Activated CD8-positive, alpha-beta memory T cell treated with anti-CD3 and anti-CD28 coated beads, Interleukin-2, amount 50 U/mL, for 24 hours (primary cell): ENCODE measurements around the gene SZT2.
A peak's percentile ranks its signal among the peaks of the same experiment; 100 is the strongest.
"Not testable (repeated sequence)": the region's sequence is repeated elsewhere in the genome, so short reads cannot be mapped to it uniquely, and the experiment has no call there.

ENCODE experiments used
- DNase-seq: peaks from one replicate; pipeline ENCODE4 v3.0.0-alpha.2; 2020; ENCODE audit errors: extremely low read depth

Gene SZT2

DNA sequence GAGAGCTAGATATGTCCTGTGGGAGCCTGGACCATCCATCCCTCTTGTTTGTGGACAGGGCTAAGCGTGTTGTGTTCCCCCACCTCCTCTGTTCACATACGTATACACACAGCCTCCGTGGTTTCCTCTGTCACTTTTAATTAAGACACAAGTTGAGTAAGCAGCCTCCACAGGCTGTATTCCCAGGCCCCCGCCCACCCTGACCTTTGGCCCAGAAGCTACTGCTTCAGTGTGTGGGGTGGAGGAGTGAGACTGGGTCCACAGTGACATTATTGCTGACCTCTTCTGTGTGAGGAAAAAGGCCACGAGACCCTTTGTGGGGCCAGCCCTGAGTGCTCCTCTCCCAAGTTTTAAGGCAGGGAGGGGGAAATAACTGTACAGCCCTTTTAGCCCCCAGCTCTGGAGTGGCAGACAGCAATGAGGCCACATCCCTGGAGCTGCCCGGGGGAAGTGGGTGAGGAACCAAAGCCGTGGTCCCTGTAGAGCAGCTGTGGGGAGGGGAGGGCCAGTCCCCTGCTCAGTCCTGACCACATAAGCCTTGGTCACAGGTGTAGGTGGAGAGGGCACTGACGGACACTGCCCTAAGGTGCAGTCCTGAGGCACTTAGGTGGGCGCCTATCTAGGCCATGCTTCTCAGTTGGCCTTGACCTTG is 26.3 kb upstream of the SZT2 start:
- no peak for DNase-seq

DNA sequence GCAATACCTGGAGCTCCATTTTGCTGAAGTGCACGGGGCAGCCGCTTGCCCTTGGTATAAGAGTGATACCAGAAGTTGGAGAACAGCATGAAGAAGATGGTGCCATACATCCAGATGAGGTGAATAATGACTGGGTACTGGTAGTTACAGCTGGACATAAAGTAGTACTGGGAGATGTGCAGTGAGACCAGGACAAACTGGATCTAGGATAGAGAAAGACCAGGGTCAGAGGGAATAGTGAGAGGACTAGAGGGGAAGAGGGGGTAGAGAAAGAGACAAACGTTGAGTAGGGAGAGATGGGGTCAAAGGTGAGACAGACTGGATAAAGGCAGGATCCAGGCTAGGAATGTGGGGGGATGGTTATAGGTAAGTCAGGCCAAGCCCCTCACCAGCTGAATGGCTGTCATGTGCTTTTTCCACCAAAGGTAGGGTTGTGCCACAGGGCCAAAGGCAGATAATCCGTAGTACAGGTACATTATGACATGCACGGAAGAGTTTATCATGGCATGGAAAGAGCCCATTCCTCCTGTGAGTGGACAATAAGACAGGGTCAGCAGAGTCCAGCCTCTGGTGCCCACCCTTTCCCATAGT is 25.7 kb upstream of the SZT2 start:
- DNase-seq: no peak

DNA sequence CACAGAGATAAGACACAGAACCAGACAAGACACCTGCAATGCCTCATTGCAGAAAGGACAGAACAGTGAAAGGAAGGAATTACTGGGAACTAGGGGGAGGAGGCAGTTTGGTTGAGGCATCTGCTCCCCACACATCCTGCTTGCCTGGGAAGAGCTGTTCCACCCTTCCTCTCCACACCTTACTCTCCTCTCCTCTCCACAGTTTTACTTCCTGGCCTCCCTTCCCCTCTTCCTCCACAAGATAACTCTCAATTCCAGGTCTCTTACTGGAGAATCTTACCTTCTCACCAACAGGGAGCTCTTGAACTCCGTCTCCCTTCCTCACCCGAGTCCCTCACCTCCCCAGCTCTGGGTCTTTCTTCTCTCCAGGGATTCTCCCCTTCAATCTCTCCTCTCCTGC is 24.0 kb upstream of the SZT2 start:
- no peak for DNase-seq

DNA sequence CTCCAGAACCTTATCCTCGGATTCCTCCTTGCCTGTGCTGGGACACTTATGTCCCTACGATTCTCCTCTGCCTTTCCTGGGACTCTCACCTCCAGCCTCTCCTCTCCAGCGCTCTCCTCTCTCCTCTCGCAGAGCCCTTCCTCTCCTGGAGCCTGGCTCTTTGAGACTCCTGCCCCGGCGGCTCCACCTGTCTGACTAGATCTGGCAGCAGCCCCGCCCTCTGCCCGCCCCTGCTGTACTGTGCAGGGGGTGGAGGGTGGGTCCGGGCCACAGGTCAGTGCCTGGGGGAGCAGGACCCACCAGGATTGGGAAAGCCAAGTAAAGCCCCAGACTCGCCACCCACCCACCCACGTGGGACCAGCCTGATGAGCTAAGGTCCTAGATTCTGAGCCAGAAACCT is 23.5 kb upstream of the SZT2 start:
- DNase-seq: no peak

DNA sequence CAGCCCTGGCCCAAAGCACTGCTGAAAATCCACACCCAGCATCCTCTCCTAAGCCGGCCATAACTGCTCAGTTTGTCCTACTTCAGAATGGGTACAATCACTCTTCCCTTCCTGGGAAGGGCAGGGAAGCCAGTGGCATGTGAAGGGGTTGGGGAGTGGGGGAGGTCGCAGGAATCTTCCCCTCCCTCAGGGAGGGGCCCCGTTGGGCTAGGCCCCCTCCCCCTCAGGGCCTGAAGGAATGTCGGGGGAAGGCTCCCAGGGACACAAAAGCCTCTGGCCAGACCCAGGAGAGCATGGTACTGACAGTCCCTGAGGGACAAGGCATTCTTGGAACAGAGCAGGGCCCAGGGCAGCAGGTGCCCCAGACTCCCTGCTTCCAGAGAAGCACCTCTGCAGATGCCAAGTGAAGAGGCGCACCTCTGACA is 23.1 kb upstream of the SZT2 start:
- no peak for DNase-seq

DNA sequence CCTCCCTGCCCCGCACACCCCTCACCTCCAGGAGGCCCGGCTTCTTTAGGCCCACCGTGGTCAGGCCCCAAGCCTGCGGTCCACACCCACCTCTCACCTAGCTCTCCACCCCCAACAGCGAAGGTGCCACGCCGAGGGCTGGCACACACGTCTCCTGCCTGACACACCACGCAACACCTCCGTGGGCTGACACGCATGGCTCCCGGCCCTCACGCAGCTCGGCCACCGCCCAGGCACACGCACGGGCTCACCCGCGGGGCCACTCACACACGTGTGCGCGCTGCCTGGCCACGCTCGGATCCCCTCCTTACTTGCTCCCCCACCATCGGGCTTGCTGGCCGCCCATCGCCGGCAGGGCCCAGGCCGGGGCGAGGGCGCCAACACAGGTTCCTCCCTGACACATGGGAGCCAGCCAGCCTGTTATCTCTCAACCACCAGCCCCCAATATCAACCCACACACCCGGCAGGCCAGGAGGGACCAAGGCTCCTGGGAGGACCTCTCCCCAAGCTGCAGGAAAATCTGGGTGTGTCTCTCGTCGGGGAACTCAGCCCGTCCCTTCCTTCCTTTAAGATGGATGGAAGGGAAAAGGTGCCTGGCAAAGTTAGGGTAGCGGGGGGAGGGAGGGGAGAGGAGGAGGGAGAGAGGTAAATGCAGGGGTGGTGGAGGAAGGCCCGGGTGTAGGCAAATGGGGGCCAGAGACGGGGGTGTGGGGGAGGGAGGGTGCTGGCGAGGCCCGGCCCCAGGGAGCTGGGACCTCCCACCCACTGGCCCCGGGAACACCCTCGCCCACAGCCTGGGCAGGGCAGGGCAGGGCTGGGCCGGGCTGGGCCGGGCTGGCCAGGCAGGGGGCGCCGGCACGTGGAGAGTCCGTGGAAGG is 22.4 kb upstream of the SZT2 start:
- no peak for DNase-seq

DNA sequence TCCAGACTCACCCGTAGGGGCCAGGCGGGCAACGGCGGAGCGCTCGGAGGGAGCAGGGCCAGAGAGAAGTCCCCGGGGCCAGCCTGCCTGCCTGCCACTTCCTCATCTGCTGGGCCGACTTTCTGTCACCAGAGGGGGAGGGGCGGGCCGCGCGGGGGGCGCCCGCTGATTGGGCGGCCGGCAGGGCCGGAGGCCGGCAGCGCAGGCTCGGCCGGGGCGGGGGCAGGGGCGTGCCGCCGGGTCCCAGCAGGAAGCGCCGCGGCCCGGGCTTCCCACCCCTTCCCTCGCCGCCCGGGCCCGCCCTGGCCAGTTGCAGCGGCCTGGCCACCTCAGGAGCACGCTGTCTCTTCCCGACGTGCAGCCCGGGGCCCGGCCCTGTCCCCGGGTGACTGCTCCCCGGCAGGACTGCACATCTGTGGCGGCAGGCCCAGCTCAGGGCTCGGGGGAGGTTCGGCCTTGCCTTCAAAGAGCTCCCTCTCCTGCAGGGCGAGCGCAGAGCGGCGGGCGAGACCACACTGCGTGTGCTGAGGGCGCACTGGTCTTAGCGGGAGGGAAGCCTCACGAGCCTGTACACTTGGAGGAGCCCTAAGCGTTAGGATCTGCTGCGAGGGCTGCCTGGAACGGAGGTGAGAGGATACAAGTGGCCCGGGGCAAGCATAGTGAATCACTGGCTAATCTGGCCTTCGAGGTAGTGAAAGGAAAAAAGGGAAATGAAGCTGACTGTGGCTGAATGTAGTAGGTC is 21.6 kb upstream of the SZT2 start, which contains the start of gene ELOVL1:
Gene ELOVL1, minus strand, starts transcription at position 108 of the 742 bp plus-strand sequence. CDS start 2,402 bp downstream, outside the sequence.
- DNase-seq: peak; percentile 58

DNA sequence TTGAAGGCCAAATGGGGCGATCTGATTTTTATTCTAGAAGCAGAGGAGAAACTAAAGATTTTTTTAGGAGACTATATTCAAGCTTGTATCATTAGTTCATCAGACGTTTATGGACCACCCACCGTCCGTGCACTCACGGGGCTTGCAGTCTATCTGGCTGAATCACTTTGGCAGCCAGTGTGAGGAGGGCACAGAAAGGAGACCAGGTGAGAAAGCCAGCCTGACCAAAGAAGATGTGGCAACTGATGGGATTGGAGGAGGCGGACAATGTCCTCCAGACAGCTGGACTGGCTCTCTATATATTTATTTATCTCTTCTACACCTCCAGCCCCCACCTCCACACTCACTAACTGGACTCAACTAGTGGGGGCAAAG is 21.1 kb upstream of the SZT2 start:
- no peak for DNase-seq

DNA sequence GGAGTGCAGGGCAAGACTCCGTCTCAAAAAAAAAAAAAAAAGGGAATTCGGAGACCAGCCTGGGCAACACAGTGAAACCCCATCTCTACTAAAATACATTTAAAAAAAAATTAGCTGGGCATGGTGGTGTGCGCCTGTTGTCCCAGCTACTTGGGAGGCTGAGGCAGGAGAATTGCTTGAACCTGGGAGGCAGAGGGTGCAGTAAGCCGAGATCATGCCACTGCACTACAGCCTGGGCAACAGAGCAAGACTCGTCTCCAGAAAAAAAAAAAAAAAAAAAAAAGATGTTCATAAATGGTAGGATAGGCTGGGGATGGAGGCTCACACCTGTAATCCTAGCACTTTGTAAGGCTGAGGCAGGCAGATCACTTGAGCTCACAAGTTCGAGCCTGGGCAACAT is 19.9 kb upstream of the SZT2 start:
- DNase-seq: not testable (repeated sequence)

DNA sequence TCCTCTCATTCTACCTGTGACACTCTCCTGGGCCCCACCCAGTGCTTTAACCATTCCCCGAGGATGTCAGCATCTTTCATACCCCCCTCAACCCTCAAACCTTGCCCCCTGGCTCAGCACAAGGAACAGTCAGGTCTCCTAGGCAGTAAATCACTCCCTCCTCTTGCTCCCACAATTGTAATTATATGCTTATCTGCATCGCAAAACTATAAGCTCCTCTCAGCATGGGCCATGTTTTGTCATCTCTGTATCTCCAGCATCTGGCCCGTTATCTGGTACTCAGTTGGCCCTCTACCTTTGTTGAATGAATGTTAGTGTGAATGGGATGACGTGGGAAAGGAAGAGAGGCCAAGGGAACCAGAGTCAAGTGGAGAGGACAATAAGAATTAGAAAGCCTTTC is 19.1 kb upstream of the SZT2 start:
- no peak for DNase-seq

DNA sequence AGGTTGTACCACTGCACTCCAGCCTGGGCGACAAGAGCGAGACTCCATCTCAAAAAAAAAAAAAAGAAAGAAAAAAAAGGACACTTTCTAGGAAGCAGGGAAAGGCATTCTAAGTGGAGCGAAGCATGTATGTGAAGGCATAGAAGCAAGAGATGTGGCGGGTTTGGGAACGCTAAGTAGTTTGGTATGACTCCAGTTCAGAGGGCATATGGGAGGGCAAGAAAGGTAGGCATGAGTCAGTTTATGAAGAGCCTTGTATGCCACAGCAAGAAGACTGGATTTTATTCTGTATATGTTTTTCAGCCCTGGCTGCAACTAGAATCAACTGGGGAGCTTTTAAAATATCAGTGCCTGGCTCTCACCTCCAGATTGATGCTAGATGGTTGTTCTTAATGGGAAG is 17.5 kb upstream of the SZT2 start:
- no peak for DNase-seq

DNA sequence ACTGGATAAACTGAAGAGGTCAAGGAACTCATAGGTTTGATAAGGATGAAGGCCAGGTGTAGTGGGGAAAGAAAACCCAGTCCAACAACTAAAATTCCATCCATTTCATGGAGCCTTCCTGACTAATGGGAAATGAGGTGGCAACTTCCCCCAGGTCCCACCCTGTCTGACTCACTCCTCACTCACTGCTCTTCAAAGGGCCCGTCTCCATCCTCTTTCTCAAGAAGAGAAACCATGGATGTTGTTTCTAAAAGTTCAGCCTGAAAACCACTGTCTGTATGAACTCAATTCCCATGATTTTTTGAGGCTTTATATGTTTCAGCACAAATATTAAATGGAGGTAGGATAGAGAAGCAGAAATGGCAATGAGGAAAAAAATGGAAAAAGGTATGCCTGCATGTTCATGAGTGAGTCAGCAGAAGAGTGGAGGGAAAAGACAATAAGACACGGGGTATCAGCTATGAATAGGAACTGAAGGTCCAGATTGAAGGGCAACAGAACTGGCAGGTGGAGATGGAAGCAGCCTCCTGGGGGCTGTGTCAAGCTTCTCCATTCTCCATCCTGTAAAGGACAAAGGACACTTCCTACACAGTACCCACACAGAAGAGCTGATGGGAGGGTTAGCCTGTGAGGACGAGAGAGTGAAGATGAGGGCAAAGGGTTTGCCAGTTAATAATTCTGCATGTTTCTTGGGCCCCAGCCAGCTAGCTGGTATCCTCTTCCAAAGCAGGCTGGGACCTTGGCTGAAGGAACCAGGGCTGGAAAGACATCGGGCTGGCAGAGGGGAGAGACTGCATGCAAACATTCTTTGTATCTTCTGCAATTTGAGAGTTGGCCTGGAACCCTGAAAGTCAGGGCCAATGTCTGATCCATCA is 16.4 kb upstream of the SZT2 start:
- DNase-seq: no peak

DNA sequence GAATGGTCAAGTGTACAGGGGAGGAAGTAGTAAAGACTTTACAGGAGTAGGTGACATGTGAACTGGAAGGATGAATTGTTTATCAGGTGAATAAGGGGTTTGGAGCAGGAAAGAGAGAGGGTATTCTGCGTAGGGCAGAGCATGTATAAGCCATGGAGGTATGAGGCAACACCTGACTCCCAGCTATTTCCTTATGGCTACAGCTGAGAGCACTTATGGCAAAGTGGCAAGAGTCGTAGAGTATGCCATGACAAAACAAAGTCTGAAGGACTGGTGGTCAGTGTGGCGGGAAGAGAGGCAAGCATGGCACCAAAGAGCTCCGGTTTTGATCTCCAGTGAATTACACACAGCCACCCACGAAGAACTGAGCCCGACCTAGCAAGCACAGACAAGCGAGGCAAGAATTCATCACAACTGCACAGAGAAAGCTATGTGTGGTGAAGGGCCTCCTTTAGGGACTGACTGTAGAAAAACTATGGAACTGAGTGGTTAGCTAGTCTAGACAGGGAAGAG is 12.9 kb upstream of the SZT2 start:
- no peak for DNase-seq

DNA sequence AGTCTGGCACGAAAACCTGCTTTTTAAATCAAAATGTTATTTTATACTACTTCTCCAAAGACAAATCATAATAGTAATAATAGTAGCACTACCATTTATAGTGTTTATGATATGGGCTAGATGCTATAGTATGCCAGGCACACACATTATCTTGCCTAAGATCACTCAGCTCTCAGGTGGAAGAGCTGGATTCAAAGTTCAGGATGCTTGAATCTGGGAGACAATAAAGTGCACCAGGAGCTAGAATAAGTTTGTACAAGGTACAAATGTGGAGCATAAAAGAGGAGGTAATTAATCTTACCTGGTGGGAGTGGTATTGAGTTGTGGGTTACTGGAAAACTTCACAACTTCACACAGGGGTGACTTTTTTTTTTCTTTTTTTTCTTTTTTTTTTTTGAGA is 11.9 kb upstream of the SZT2 start:
- DNase-seq: no peak

DNA sequence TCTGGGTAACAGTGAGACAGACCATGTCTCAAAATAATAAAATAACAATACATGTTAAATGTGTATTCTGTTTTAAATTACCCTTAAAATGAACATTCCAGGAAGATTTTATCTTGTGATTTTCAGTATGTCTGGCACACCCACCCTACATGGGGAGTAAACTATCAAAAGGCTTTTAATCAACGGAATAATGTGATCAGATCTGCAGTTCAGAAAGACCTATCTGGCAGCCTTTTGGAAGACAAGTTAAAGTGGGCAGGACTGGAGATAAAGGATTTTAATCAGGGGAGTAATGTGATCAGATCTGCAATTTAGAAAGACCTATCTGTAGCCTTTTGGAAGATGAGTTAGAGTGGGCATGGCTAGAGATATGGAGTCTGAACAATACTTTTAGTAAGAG is 10.2 kb upstream of the SZT2 start:
- DNase-seq: no peak

DNA sequence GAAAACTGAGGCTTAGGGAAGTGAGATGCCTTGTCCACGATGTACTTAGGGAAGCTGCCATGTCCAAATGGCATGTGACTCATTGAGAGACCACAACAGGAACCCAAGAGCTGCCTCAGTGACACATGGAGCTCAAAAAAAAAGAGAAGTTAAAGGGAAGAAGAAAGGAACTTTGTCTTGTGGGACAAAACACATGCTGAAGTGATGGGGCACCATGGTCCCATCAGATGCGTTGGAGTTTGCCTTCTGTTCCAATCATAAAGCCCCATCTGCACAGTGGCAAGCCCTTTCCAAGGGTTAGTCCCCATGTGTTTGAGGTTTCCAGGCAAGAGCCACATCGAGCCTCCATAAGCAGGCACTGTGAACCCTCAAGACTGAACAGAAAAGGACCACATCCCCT is 8.1 kb upstream of the SZT2 start:
- no peak for DNase-seq

DNA sequence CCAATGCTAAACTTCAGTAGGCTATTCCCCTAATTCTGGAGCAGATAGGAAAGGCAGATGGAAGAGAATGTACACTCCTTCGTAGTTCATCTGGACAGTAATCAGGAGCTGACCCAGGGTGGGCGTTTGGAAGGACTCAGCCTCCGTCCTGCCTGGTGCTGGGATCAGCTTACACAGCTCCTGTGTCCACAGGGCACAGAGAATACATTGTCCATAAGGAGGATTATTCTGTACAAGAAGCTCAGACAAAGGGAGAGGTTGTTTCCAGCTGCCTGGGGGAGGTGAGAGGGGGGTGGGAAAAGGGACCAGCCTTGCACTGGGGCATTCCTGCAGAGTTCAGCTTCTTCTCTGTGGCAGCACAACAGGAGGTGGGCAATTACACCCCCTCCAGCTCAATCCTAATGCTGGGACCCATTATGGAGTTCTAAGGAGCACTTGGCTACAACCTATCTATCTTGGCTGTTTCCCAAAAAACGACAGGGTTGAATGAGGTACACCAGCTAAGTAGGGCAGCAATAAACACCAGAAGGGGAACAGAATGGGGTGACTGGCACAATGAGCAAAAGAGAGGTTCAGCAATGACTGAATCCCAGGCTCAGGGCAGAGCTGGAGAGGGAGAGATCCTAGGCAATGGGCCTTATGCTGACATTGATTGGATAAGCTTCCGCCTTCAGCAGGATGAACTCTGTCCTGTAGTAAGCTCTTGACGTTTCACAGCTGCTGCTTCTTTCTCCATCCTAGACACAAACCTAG is 7.5 kb upstream of the SZT2 start:
- no peak for DNase-seq

DNA sequence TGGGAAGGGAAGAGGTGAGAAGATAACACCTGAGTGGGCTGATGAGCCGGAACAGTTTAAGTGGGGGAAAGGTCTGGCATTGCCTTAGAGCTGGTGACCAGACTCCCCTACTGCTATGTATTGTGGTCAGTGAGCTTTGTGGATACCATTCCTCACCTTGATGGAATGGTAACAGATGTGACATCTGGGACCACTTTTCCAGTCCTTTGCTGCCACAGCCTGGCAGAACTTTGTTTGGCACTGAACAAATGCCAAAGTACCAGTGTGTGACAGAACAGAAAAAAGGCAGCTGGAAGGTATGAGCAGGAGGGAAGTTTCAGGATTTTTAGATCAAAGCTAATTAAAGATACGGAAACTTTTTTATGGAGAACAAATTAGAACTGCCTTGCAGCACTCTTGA is 6.2 kb upstream of the SZT2 start:
- DNase-seq: no peak

DNA sequence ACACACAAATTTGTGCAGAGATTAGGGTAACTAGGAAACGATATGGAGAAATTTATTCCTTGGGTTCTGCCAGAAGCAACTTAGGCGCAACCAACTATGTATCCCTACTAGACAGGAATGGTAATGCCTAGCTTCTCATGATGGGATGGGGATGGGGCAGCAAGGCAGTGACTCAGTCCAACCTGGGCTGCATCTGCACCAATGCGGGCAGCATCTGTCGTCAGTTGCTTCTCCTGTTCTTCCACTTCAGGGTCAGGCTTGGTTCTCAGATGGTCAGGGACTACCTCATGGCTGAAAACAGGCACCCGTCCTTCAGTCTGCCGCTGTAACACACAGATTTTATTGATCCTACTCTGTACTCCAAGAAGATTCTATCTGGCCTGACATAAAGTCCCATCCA is 3.0 kb upstream of the SZT2 start:
- DNase-seq: no peak

DNA sequence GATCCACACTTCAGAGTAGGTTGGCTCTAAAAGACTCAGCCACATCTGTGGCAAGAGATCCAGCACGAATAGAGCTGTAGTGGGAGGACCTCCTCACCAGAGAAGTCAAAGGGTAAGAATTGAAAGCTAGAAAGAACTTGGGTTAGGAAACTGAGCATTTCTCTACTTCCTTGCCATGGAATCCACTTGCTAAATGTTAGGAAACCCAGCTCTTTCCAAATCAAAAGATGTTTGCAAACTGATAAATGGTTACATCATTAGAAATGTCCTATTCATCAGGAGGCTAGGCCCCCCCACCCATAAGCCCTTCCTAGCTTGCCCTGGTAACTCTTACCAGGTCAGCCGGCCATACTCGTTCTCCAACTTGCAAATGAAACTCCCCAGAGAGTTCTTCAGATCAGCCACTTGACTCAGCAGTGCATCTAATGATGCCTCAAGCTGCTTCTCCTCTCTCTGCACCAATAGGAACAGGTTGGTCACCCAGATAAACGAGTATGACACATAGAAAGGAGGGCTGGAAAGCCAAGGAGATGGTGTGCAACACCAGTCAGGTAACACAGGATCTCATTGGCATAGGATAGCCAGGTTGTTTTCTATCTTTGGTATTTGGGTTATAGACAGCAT is 1.6 kb upstream of the SZT2 start:
- DNase-seq: no peak
